Liver (tissue), 9 donors: ENCODE data around the gene CRMP1. TPM values are rescaled to one million over a fixed set of nuclear protein-coding genes. Genes with fewer than 3 reads are reported as not detected.

Experiments used
- DNase-seq: peaks from one replicate; pipeline ENCODE4 v3.0.0-alpha.2; 2017; ENCODE audit warnings: low spot score
- H3K27ac ChIP-seq, 2 donors: one replicate each; pipeline ENCODE4 v1.7.0; 2013; ENCODE audit warnings: inconsistent platforms in 2 of 2, low read length in 2 of 2, control low read depth in 1 of 2, low read depth in 1 of 2, mild to moderate bottlenecking in 1 of 2
- H3K27me3 ChIP-seq, 4 donors: one replicate each; pipeline versions ENCODE4 v1.6.1 to v1.7.0; 2013; ENCODE audit warnings: low read length in 3 of 4, inconsistent platforms in 1 of 4, mild to moderate bottlenecking in 1 of 4, moderate library complexity in 1 of 4; ENCODE audit not compliant: control insufficient read depth in 4 of 4, insufficient read depth in 4 of 4
- H3K36me3 ChIP-seq, 4 donors: one replicate each; pipeline versions ENCODE4 v1.6.1 to v1.7.0; 2013; ENCODE audit warnings: low read length in 3 of 4, mild to moderate bottlenecking in 3 of 4, low read depth in 1 of 4, moderate library complexity in 1 of 4; ENCODE audit not compliant: control insufficient read depth in 4 of 4, insufficient read depth in 3 of 4
- H3K4me1 ChIP-seq, 4 donors: one replicate each; pipeline versions ENCODE4 v1.6.1 to v1.7.0; 2013; ENCODE audit warnings: low read length in 3 of 4, mild to moderate bottlenecking in 3 of 4, moderate library complexity in 1 of 4; ENCODE audit not compliant: control insufficient read depth in 4 of 4, insufficient read depth in 4 of 4
- H3K4me3 ChIP-seq, 3 donors: one replicate each; pipeline versions ENCODE4 v1.6.1 to v1.7.0; 2013; ENCODE audit warnings: low read length in 3 of 3, control low read depth in 1 of 3, low read depth in 1 of 3, mild to moderate bottlenecking in 1 of 3
- H3K9ac ChIP-seq, 2 donors: one replicate each; pipeline ENCODE4 v1.7.0; 2013; ENCODE audit warnings: low read length in 2 of 2, mild to moderate bottlenecking in 2 of 2, moderate library complexity in 2 of 2, control low read depth in 1 of 2, low read depth in 1 of 2
- H3K9me3 ChIP-seq, 4 donors: one replicate each; pipeline versions ENCODE4 v1.6.1 to v1.7.0; 2013; ENCODE audit warnings: low read length in 3 of 4; ENCODE audit not compliant: control insufficient read depth in 4 of 4
- FOXA1 ChIP-seq: IDR thresholded peaks from 2 replicates; pipeline ENCODE4 v1.6.1; 2016; ENCODE audit warnings: antibody characterized with exemption
- FOXA2 ChIP-seq: IDR thresholded peaks from 2 replicates; pipeline ENCODE4 v1.6.1; 2016; ENCODE audit warnings: antibody characterized with exemption
- GABPA ChIP-seq, 2 donors: IDR thresholded peaks in 1 of 2; conservative IDR thresholded peaks in 1 of 2; 2 replicates each; pipeline ENCODE4 v1.6.1; 2016; ENCODE audit warnings: antibody characterized with exemption in 2 of 2, mild to moderate bottlenecking in 1 of 2, moderate library complexity in 1 of 2
- HNF4A ChIP-seq, 2 donors: conservative IDR thresholded peaks; 2 replicates each; pipeline ENCODE4 v1.6.1; 2016; ENCODE audit warnings: antibody characterized with exemption in 2 of 2, mild to moderate bottlenecking in 2 of 2
- HNF4G ChIP-seq: IDR thresholded peaks from 2 replicates; pipeline ENCODE4 v1.6.1; 2016; ENCODE audit warnings: antibody characterized with exemption
- JUND ChIP-seq, 2 donors: IDR thresholded peaks; 2 replicates each; pipeline ENCODE4 v1.6.1; 2016; ENCODE audit warnings: antibody characterized with exemption in 2 of 2
- NR2F2 ChIP-seq: IDR thresholded peaks from 2 replicates; pipeline ENCODE4 v1.6.1; 2016; ENCODE audit warnings: antibody characterized with exemption
- RAD21 ChIP-seq, 2 donors: IDR thresholded peaks; 2 replicates each; pipeline ENCODE4 v1.6.1; 2016; ENCODE audit warnings: antibody characterized with exemption in 2 of 2, mild to moderate bottlenecking in 2 of 2
- RXRA ChIP-seq, 2 donors: IDR thresholded peaks; 2 replicates each; pipeline ENCODE4 v1.6.1; 2017 to 2018; ENCODE audit warnings: antibody characterized with exemption in 2 of 2, mild to moderate bottlenecking in 1 of 2
- SP1 ChIP-seq: IDR thresholded peaks from 2 replicates; pipeline ENCODE4 v1.6.1; 2018; ENCODE audit warnings: antibody characterized with exemption, mild to moderate bottlenecking
- TAF1 ChIP-seq: conservative IDR thresholded peaks from 2 replicates; pipeline ENCODE4 v1.6.1; 2016; ENCODE audit warnings: antibody characterized with exemption, mild to moderate bottlenecking
- YY1 ChIP-seq: IDR thresholded peaks from 2 replicates; pipeline ENCODE4 v1.6.1; 2016; ENCODE audit warnings: antibody characterized with exemption, mild to moderate bottlenecking
- WGBS: extraction: QIAGEN DNeasy Blood & Tissue Kit; methylation state at CpG from one replicate; pipeline ENCODE4 v1.1.7; 2013; 5-methylcytosine and 5-hydroxymethylcytosine counted together
- polyA plus RNA-seq, 2 donors: library from polyadenylated mRNA; stranded (reverse) in 1 of 2; unstranded in 1 of 2; fragments of 200-250 nt in 1 of 2; fragments of >200 nt in 1 of 2; fragmentation: Nextera tagmentation in 1 of 2; extraction: Ambion mirVana in 1 of 2; gene quantifications; one replicate each; pipeline versions ENCODE4 v1.2.1 to v1.2.3, GENCODE V29; 2013 to 2015
- total RNA-seq, 2 donors: library from RNA; depleted of rRNA; stranded (reverse); fragments of >200 nt; gene quantifications; one replicate each; pipeline ENCODE4 v1.2.3, GENCODE V29; 2014
- TF ChIP-seq, protein P1 (sequence below): fragments of 150-350 bp; IDR thresholded peaks from 2 replicates; pipeline ENCODE4 v1.5.1; 2017; ENCODE audit warnings: improper control_type of control experiment, low read depth, low read length; ENCODE audit not compliant: missing input control
- TF ChIP-seq, protein P2 (sequence below): IDR thresholded peaks from 2 replicates; pipeline ENCODE4 v1.6.1; 2016; ENCODE audit warnings: antibody characterized with exemption
- TF ChIP-seq, protein P3 (sequence below): IDR thresholded peaks from 2 replicates; pipeline ENCODE4 v1.6.1; 2016; ENCODE audit warnings: antibody characterized with exemption
- TF ChIP-seq, protein P4 (sequence below): IDR thresholded peaks from 2 replicates; pipeline ENCODE4 v1.6.1; 2016; ENCODE audit warnings: antibody characterized with exemption, mild to moderate bottlenecking
- TF ChIP-seq, protein P5 (sequence below): IDR thresholded peaks from 2 replicates; pipeline ENCODE4 v1.6.1; 2016; ENCODE audit warnings: antibody characterized with exemption
- donor health status: healthy.
- donor health status: healthy.
- donor health status: healthy.
- donor health status: healthy.
- donor health status: healthy.

CRMP1 gene
- total and polyA plus RNA-seq, 4 donors = 0.06 to 0.42 (median 0.12) TPM

DNA sequence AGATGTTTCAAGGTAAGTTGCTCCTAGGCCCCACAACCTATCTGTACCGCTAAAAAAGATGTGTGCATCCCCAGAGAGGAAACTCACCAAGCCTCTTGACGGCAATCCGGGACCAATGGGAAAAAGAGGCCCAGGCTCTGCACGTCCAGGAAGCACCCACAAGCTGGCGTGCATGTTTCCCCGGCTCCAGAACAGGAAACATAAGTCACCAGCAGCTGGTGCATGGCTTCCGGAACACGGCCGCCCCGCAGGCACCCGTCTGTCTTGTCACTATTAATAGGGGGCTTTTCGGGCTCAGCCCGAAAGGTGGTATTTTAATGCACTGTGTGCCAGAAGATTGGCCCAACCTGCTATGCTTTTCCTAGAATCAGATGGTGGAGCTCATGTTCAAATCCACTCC is 22.2 kb downstream of the CRMP1 start:
- Histone ChIP-seq H3K27ac (no peak overlapping the region), H3K9me3 (peaks cover 0 to 2% (median 0%) of the 10 kb centered on the region in 4 donors), H3K4me3 (no peak overlapping the region), H3K27me3 (peaks cover 0 to 5% (median 0%) of the 10 kb centered on the region in 4 donors), H3K9ac (no peak overlapping the region), H3K4me1 (no peaks in the 10 kb centered on the region), H3K36me3 (no peaks in the 10 kb centered on the region)
- WGBS = 62% methylated on average over 13 of the region's 13 CpGs
- TF ChIP-seq, protein P1, sequence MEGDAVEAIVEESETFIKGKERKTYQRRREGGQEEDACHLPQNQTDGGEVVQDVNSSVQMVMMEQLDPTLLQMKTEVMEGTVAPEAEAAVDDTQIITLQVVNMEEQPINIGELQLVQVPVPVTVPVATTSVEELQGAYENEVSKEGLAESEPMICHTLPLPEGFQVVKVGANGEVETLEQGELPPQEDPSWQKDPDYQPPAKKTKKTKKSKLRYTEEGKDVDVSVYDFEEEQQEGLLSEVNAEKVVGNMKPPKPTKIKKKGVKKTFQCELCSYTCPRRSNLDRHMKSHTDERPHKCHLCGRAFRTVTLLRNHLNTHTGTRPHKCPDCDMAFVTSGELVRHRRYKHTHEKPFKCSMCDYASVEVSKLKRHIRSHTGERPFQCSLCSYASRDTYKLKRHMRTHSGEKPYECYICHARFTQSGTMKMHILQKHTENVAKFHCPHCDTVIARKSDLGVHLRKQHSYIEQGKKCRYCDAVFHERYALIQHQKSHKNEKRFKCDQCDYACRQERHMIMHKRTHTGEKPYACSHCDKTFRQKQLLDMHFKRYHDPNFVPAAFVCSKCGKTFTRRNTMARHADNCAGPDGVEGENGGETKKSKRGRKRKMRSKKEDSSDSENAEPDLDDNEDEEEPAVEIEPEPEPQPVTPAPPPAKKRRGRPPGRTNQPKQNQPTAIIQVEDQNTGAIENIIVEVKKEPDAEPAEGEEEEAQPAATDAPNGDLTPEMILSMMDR = no peak
- TF ChIP-seq TAF1 (no peak), FOXA2 (no peak), JUND (IDR thresholded peaks at IDR 0.05) (no peak), HNF4G (no peak), RXRA (IDR thresholded peaks at IDR 0.05) (no peak), HNF4A (conservative IDR thresholded peaks at IDR 0.05) (no peak), RAD21 (IDR thresholded peaks at IDR 0.05) (no peak), NR2F2 (no peak), YY1 (no peak), SP1 (no peak), FOXA1 (no peak), GABPA (IDR thresholded peaks at IDR 0.05 in 1 of 2, conservative IDR thresholded peaks at IDR 0.05 in 1 of 2) (no peak)
- TF ChIP-seq, protein P2, sequence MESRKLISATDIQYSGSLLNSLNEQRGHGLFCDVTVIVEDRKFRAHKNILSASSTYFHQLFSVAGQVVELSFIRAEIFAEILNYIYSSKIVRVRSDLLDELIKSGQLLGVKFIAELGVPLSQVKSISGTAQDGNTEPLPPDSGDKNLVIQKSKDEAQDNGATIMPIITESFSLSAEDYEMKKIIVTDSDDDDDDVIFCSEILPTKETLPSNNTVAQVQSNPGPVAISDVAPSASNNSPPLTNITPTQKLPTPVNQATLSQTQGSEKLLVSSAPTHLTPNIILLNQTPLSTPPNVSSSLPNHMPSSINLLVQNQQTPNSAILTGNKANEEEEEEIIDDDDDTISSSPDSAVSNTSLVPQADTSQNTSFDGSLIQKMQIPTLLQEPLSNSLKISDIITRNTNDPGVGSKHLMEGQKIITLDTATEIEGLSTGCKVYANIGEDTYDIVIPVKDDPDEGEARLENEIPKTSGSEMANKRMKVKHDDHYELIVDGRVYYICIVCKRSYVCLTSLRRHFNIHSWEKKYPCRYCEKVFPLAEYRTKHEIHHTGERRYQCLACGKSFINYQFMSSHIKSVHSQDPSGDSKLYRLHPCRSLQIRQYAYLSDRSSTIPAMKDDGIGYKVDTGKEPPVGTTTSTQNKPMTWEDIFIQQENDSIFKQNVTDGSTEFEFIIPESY = no peak
- TF ChIP-seq, protein P3, sequence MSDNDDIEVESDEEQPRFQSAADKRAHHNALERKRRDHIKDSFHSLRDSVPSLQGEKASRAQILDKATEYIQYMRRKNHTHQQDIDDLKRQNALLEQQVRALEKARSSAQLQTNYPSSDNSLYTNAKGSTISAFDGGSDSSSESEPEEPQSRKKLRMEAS = no peak
- TF ChIP-seq, protein P4, sequence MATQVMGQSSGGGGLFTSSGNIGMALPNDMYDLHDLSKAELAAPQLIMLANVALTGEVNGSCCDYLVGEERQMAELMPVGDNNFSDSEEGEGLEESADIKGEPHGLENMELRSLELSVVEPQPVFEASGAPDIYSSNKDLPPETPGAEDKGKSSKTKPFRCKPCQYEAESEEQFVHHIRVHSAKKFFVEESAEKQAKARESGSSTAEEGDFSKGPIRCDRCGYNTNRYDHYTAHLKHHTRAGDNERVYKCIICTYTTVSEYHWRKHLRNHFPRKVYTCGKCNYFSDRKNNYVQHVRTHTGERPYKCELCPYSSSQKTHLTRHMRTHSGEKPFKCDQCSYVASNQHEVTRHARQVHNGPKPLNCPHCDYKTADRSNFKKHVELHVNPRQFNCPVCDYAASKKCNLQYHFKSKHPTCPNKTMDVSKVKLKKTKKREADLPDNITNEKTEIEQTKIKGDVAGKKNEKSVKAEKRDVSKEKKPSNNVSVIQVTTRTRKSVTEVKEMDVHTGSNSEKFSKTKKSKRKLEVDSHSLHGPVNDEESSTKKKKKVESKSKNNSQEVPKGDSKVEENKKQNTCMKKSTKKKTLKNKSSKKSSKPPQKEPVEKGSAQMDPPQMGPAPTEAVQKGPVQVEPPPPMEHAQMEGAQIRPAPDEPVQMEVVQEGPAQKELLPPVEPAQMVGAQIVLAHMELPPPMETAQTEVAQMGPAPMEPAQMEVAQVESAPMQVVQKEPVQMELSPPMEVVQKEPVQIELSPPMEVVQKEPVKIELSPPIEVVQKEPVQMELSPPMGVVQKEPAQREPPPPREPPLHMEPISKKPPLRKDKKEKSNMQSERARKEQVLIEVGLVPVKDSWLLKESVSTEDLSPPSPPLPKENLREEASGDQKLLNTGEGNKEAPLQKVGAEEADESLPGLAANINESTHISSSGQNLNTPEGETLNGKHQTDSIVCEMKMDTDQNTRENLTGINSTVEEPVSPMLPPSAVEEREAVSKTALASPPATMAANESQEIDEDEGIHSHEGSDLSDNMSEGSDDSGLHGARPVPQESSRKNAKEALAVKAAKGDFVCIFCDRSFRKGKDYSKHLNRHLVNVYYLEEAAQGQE = no peak
- TF ChIP-seq, protein P5, sequence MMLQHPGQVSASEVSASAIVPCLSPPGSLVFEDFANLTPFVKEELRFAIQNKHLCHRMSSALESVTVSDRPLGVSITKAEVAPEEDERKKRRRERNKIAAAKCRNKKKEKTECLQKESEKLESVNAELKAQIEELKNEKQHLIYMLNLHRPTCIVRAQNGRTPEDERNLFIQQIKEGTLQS = no peak
- no peak for DNase-seq
